Endothelial cell of umbilical vein (primary cell): ENCODE results near the gene TRIM42. TPM values are rescaled to one million over a fixed set of nuclear protein-coding genes. Genes with fewer than 3 reads are reported as not detected.

Source experiments
- BruUV-seq: library from RNA; stranded (reverse); fragments of 400-500 nt; replicated peaks from 2 replicates; lab custom pipeline; 2021; lab: Mats Ljungman, UMichigan
- CTCF ChIA-PET: fragments of 300-600, 350-600 bp; sonication (Branson Sonifier 250); formaldehyde crosslinking; loops from one replicate; lab custom pipeline; 2021; ENCODE audit warnings: antibody characterized with exemption, inconsistent platforms; lab: Charles Lee
- POLR2A ChIA-PET: fragments of 300-600, 350-600 bp; sonication (Branson Sonifier 250); formaldehyde crosslinking; loops from one replicate; lab custom pipeline; 2021; ENCODE audit warnings: antibody characterized with exemption, inconsistent platforms; lab: Charles Lee
- DNase-seq: peaks from one replicate; pipeline ENCODE4 v3.0.0-alpha.2; 2011; ENCODE audit warnings: low read depth, low spot score
- FAIRE-seq: peaks from 2 replicates; lab custom pipeline; 2011; peaks lifted over from hg19 to GRCh38; lab: Jason Lieb, UNC
- H2AFZ ChIP-seq: 2 replicates; pipeline ENCODE4 v1.6.0; 2012; ENCODE audit warnings: low read depth, low read length, control low read depth, inconsistent platforms
- H3K27ac ChIP-seq: 2 replicates; pipeline ENCODE4 v1.5.1; 2011; ENCODE audit warnings: low read depth, mild to moderate bottlenecking, control low read depth, low read length, moderate library complexity; ENCODE audit not compliant: insufficient read depth
- H3K27me3 ChIP-seq, 2 experiments: 2 replicates each; pipeline versions ENCODE4 v1.6.0 to v1.6.1; 2011; ENCODE audit warnings: low read length in 2 of 2, mixed read lengths in 1 of 2; ENCODE audit not compliant: control insufficient read depth in 2 of 2, insufficient read depth in 2 of 2
- H3K36me3 ChIP-seq, 2 experiments: 2 replicates in 1 of 2; 3 replicates in 1 of 2; pipeline ENCODE4 v1.5.1; 2011; ENCODE audit warnings: low read length in 2 of 2, mild to moderate bottlenecking in 1 of 2, moderate library complexity in 1 of 2; ENCODE audit not compliant: control insufficient read depth in 2 of 2, insufficient read depth in 2 of 2; ENCODE audit errors: extremely low read depth in 1 of 2
- H3K4me1 ChIP-seq: 3 replicates; pipeline ENCODE4 v1.5.1; 2011; ENCODE audit warnings: mild to moderate bottlenecking, low read length; ENCODE audit not compliant: control insufficient read depth, insufficient read depth; ENCODE audit errors: extremely low read depth
- H3K4me2 ChIP-seq: 2 replicates; pipeline ENCODE4 v1.6.1; 2011; ENCODE audit warnings: low read length, control low read depth, mixed read lengths; ENCODE audit not compliant: insufficient read depth
- H3K4me3 ChIP-seq, 3 experiments: fragments of 200-600 bp in 1 of 3; sonication (generic), shearing (Covaris generic) in 1 of 3; replicated peaks in 1 of 3; 2 replicates each; pipeline ENCODE4 v1.5.1; 2011 to 2016; ENCODE audit warnings: control low read depth in 3 of 3, low read length in 3 of 3, mild to moderate bottlenecking in 2 of 3, inconsistent platforms in 1 of 3, low read depth in 1 of 3, moderate library complexity in 1 of 3; ENCODE audit not compliant: insufficient read depth in 1 of 3
- H3K79me2 ChIP-seq: 2 replicates; pipeline ENCODE4 v1.6.0; 2012; ENCODE audit warnings: low read length, inconsistent platforms; ENCODE audit not compliant: control insufficient read depth, insufficient read depth
- H3K9ac ChIP-seq: replicated peaks from 2 replicates; pipeline ENCODE3; 2011; ENCODE audit warnings: low read length, control low read depth; ENCODE audit not compliant: insufficient read depth; ENCODE audit errors: extremely low read depth
- H3K9me1 ChIP-seq: replicated peaks from 3 replicates; pipeline ENCODE4 v1.6.0; 2011; ENCODE audit warnings: mild to moderate bottlenecking, low read length; ENCODE audit not compliant: control insufficient read depth, insufficient read depth; ENCODE audit errors: extremely low read depth
- H3K9me3 ChIP-seq: replicated peaks from 2 replicates; pipeline ENCODE4 v1.5.1; 2012; ENCODE audit warnings: low read length, inconsistent platforms; ENCODE audit not compliant: control insufficient read depth, insufficient read depth
- H4K20me1 ChIP-seq: replicated peaks from 2 replicates; pipeline ENCODE3; 2011; ENCODE audit warnings: mild to moderate bottlenecking, low read length; ENCODE audit not compliant: control insufficient read depth, insufficient read depth; ENCODE audit errors: extremely low read depth
- CTCF ChIP-seq, 2 donors: IDR thresholded peaks; 1 replicate in 1 of 2; 2 replicates in 1 of 2; pipeline ENCODE4 v1.5.1; 2011; ENCODE audit warnings: low read length in 2 of 2, mild to moderate bottlenecking in 2 of 2, moderate library complexity in 2 of 2, control low read depth in 1 of 2, inconsistent platforms in 1 of 2, low read depth in 1 of 2; ENCODE audit not compliant: insufficient read depth in 1 of 2; ENCODE audit errors: extremely low read depth in 1 of 2
- EZH2 ChIP-seq: IDR thresholded peaks from 2 replicates; pipeline ENCODE4 v1.6.1; 2012; ENCODE audit warnings: borderline replicate concordance, low read depth, mild to moderate bottlenecking, moderate library complexity, low read length, inconsistent platforms; ENCODE audit not compliant: severe bottlenecking
- GATA2 ChIP-seq: IDR thresholded peaks from 2 replicates; pipeline ENCODE4 v1.7.0; 2011; ENCODE audit warnings: low read depth, mild to moderate bottlenecking, moderate library complexity, mixed read lengths, low read length; ENCODE audit not compliant: insufficient read length, insufficient read depth
- MAX ChIP-seq: IDR thresholded peaks from 2 replicates; pipeline ENCODE4 v1.6.1; 2011; ENCODE audit not compliant: insufficient read depth, insufficient read length
- MYC ChIP-seq: IDR thresholded peaks from one replicate; pipeline ENCODE4 v1.6.1; 2011; ENCODE audit warnings: mild to moderate bottlenecking, low read depth, low read length
- POLR2A ChIP-seq: IDR thresholded peaks from 2 replicates; pipeline ENCODE4 v1.6.1; 2012; ENCODE audit warnings: low read depth, mild to moderate bottlenecking, control low read depth, low read length
- dilution Hi-C: fragments of 300-500 bp; cut with MboI; formaldehyde crosslinking; loops from one replicate; pipeline ENCODE4 v1.15.0; 2019; ENCODE audit warnings: low sequenced_read_pairs; ENCODE audit not compliant: extremely low pct_ligation_motif_present
- intact Hi-C: fragments of 100-400 bp; cut with micrococcal nuclease; formaldehyde crosslinking; loops from one replicate; pipeline ENCODE4 v1.10.0; 2022
- polyA plus RNA-seq, 4 experiments: library from polyadenylated mRNA; depleted of rRNA in 3 of 4; stranded (reverse) in 3 of 4; unstranded in 1 of 4; fragments of >200 nt; gene quantifications; 2 replicates each; pipeline versions ENCODE4 v1.2.1 to v1.2.3, GENCODE V29; 2011 to 2012; ENCODE audit warnings: missing spikeins in 1 of 4
- total RNA-seq: library from RNA; stranded (reverse); gene quantifications from 2 replicates; pipeline ENCODE4 v1.2.3, GENCODE V29; 2021

The TRIM42 gene
- total and polyA plus RNA-seq, 2 donors (not counting 3 experiments of a cell fraction or from before 2014, with no cell fraction given) = not detected

- FAIRE-seq (peak; percentile 15), DNase-seq (peak; percentile 34)
- Histone ChIP-seq H3K9ac (no peak overlapping the region), H3K4me2 (no peak overlapping the region), H3K4me3 (no peak overlapping the region), H3K4me1 (no peaks in the 10 kb centered on the region), H3K9me1 (no peaks in the 10 kb centered on the region), H3K79me2 (no peaks in the 10 kb centered on the region), H3K27me3 (no peaks in the 10 kb centered on the region), H3K9me3 (no peaks in the 10 kb centered on the region), H2AFZ (no peak overlapping the region), H3K36me3 (no peaks in the 10 kb centered on the region), H4K20me1 (no peaks in the 10 kb centered on the region), H3K27ac (no peak overlapping the region)
- intact Hi-C loops = loop anchor here (2.0 kb wide), 2 partner anchors 800 to 1310 kb away; no protein-coding TSS in a partner anchor
- CTCF ChIA-PET = interaction anchor here (1.3 to 1.4 kb wide), 3 partner anchors 799 to 1309 kb away, joined by 3 to 5 read pairs (median 3); no protein-coding TSS in a partner anchor
- TF ChIP-seq CTCF (IDR thresholded peaks at IDR 0.05; ENCODE audit: extremely low read depth in 1 of 2, insufficient read depth in 1 of 2, low read depth in 1 of 2, low read length in 2 of 2) (peak; percentile 15 to 27), MAX (no peak), POLR2A (no peak), EZH2 (no peak), GATA2 (no peak), MYC (no peak)
- POLR2A ChIA-PET = no interaction called here
- no TSS peak for BruUV-seq
- dilution Hi-C loops = no loop called here
Measured at GRCh38 chr3:140736863-140737460, 59.1 kb downstream of the TRIM42 start.
